Nephron (organoid): ENCODE measurements around the gene IGF2R.
A peak's percentile ranks its signal among the peaks of the same experiment; 100 is the strongest.

ENCODE experiments used
- H3K27ac Mint-ChIP-seq, 3 experiments: 2 replicates each; pipeline ENCODE4 v1.8.0; 2020; ENCODE audit warnings: mixed read lengths in 3 of 3, mild to moderate bottlenecking in 2 of 3, moderate library complexity in 1 of 3
- H3K27me3 Mint-ChIP-seq: 2 replicates; pipeline ENCODE4 v1.8.0; 2021; ENCODE audit warnings: low read depth, mild to moderate bottlenecking, moderate library complexity, mixed read lengths
- H3K36me3 Mint-ChIP-seq: 2 replicates; pipeline ENCODE4 v1.8.0; 2020; ENCODE audit warnings: low read depth, mixed read lengths
- H3K4me1 Mint-ChIP-seq: 2 replicates; pipeline ENCODE4 v1.8.0; 2020; ENCODE audit warnings: mixed read lengths
- H3K4me3 Mint-ChIP-seq, 3 experiments: 2 replicates each; pipeline ENCODE4 v1.8.0; 2020; ENCODE audit warnings: mild to moderate bottlenecking in 3 of 3, mixed read lengths in 3 of 3, moderate library complexity in 2 of 3
- H3K9me3 Mint-ChIP-seq: 2 replicates; pipeline ENCODE4 v1.8.0; 2020; ENCODE audit warnings: mixed read lengths
- CTCF ChIP-seq, 3 experiments: fragments of 200-600 bp; sonication (generic); IDR thresholded peaks; one replicate each; pipeline ENCODE4 v1.5.0; 2021; ENCODE audit warnings: antibody characterized with exemption in 3 of 3; ENCODE audit not compliant: unreplicated experiment in 3 of 3

The IGF2R gene

DNA sequence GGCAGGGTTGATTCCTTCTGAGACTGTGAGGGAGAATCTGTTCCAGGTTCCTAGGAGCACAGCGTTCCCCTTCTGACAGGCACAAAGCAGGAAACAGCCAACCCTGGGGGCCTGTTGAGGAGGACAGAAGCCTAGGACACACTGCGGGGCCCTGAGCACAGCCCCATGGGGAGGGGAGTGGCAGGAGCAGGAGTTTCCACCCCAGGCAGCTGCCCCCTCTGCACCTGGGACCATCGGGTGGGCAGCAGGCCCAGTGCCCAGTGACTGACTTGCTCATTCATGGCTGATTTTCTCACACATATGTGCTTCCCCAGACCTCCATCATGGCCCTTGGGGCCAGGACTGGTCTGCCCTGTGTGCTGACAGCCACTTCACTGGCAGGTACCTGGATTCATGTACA, 146.5 kb downstream of the IGF2R start:
- peaks cover 3% of the 10 kb centered on the region for H3K27me3 Mint-ChIP-seq
- H3K27ac Mint-ChIP-seq: no peak overlapping the region
- no peak for TF ChIP-seq CTCF (IDR thresholded peaks at IDR 0.05; ENCODE audit: unreplicated experiment in 3 of 3)
- H3K9me3 Mint-ChIP-seq: no peaks in the 10 kb centered on the region
- H3K4me1 Mint-ChIP-seq: no peaks in the 10 kb centered on the region
- peaks cover 43% of the 10 kb centered on the region for H3K36me3 Mint-ChIP-seq
- no peak overlapping the region for H3K4me3 Mint-ChIP-seq

DNA sequence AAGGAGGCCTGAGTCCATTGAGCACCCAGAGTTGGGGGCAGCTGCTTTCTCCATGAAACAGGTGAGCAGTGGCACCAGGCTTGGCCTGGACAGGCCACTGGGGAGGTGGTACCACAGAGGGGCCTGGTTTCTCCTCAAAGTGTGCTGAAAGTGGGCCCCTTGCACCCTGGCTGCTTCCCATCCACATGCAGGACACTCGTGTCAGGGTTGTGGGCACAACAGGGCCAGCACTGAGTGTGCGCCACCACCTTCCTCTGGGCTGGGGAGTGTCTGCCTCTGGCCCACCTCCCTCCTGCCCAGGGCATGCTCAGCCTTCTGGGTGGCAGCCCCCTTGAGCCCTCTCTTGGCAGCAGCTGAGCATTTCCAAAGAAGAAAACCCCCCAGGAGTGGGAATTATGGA, 147.5 kb downstream of the IGF2R start:
- TF ChIP-seq CTCF (IDR thresholded peaks at IDR 0.05; ENCODE audit: unreplicated experiment in 3 of 3): no peak
- no peaks in the 10 kb centered on the region for H3K4me1 Mint-ChIP-seq
- peaks cover 38% of the 10 kb centered on the region for H3K36me3 Mint-ChIP-seq
- H3K9me3 Mint-ChIP-seq: no peaks in the 10 kb centered on the region
- no peak overlapping the region for H3K4me3 Mint-ChIP-seq
- H3K27ac Mint-ChIP-seq: no peak overlapping the region
- H3K27me3 Mint-ChIP-seq: peaks cover 3% of the 10 kb centered on the region

DNA sequence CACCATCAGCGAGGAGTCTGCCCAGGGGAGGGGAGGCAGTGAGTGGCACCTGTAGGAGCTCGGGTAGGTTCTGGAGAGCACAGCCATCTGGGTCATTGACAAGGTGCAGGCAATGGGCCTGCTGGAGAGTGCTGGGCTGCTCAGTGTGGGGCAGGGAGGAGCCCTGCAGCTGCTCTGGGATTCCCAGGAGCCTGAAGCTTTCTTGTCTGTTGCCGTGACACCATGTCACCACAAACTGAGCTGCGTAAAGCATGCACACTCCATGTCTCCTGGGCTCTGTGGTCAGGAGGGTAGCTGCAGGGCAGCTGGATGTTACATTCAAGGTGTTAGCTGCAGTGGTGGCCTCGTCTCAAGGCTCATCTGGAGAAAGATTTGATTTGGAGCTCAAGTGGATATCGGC, 148.3 kb downstream of the IGF2R start:
- Mint-ChIP-seq H3K27ac (no peak overlapping the region), H3K27me3 (peaks cover 3% of the 10 kb centered on the region), H3K9me3 (no peaks in the 10 kb centered on the region), H3K36me3 (peaks cover 34% of the 10 kb centered on the region), H3K4me1 (no peaks in the 10 kb centered on the region), H3K4me3 (no peak overlapping the region)
- TF ChIP-seq CTCF (IDR thresholded peaks at IDR 0.05; ENCODE audit: unreplicated experiment in 3 of 3): no peak

DNA sequence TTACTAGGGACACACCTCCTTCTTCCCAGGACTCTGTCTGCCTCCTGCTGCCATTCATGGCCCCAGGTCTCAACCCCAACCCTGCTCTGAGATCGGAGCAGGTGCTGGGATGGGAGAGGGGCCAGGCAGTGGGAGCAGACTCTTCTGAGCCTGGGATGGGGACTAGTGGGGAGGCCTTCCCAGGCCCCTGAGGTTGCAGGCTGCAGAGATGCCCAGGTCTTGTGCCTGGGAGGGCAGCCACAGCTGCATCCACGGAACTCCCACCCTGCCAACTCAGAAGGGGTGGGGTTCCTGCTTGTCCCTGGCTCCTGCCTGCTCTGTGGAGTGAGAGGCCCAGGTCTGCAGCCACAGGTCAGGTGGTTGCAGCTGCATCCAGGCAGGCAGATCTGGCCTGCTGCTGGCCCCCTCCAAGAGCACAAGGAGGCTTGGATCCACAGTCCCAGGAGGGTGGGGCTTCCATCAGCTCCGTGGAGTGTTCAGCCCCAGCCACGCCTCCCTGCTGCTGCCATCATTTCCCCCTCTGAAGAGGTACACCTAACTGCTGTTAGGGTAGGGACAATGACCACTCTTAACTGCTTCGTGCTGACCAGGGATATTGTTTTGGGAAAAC, 149.8 kb downstream of the IGF2R start:
- TF ChIP-seq CTCF (IDR thresholded peaks at IDR 0.05; ENCODE audit: unreplicated experiment in 3 of 3): no peak
- Mint-ChIP-seq H3K9me3 (no peaks in the 10 kb centered on the region), H3K36me3 (peaks cover 25% of the 10 kb centered on the region), H3K27me3 (peaks cover 3% of the 10 kb centered on the region), H3K4me3 (no peak overlapping the region), H3K27ac (no peak overlapping the region), H3K4me1 (no peaks in the 10 kb centered on the region)

GRCh38 chr6:160120087-160120486, 151.2 kb downstream of the IGF2R start:
- no peak overlapping the region for H3K4me3 Mint-ChIP-seq
- no peak for TF ChIP-seq CTCF (IDR thresholded peaks at IDR 0.05; ENCODE audit: unreplicated experiment in 3 of 3)
- no peaks in the 10 kb centered on the region for H3K4me1 Mint-ChIP-seq

DNA sequence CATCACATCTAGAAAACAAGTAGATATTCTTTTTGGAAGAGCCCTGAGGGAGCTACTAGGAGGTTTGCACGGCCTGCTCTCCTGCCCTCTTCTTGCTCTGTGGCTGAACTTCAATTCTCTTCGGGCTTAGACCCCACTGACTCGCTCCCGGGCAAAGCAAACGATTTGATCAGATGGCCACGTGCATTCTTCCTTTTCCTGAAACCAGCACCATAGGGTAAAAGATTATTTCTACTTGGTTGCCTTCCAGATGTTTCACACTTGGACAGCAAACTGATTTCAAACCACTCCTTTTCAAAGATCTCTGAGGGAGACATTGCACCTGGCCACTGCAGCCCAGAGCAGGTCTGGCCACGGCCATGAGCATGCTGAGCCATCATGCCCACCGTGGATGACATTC, 152.7 kb downstream of the IGF2R start, which contains the start of gene SLC22A1:
Gene SLC22A1, plus strand, starts transcription at position 258 of the 400 bp plus-strand sequence. Its CDS starts 121 bp downstream, at position 379.
- Mint-ChIP-seq H3K36me3 (peaks cover 26% of the 10 kb centered on the region), H3K9me3 (no peaks in the 10 kb centered on the region), H3K4me1 (no peaks in the 10 kb centered on the region), H3K27ac (peak within 1 kb of the TSS in 1 of 3 experiments; percentile 5), H3K4me3 (no peak within 1 kb of the TSS), H3K27me3 (peaks cover 3% of the 10 kb centered on the region)
- TF ChIP-seq CTCF (IDR thresholded peaks at IDR 0.05; ENCODE audit: unreplicated experiment in 3 of 3): no peak

More at GRCh38 chr6:160120087-160120486, 151.2 kb downstream of the IGF2R start:
- peaks cover 30% of the 10 kb centered on the region for H3K36me3 Mint-ChIP-seq
- H3K27me3 Mint-ChIP-seq: peaks cover 3% of the 10 kb centered on the region
- H3K27ac Mint-ChIP-seq: peak overlapping the region in 1 of 3 experiments; percentile 25
- H3K9me3 Mint-ChIP-seq: no peaks in the 10 kb centered on the region
